ENCODE measurements around the gene TNFAIP1. TPM values are rescaled to one million over a fixed set of nuclear protein-coding genes. Genes with fewer than 3 reads are reported as not detected.

Gene TNFAIP1
- total RNA-seq, 1 donor from 2014 or later, result 61.3 TPM

DNA sequence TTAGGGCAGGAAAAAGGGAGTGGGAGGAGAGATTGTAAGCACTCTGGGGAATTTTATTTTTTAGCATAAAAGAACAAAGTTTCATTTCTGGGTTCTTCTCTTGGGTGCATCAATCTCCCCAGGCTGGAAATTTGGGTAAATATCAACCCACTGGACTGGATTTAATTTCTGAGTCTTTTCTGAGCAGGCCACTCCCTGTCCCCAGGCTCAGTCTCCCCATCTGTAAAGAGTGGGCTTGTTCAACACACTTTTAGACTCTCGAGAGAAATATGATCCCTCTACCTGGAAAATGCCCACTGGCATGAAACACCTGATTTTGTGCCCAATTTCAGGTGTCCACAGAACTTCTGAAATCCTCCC lies 35.2 kb downstream of the TNFAIP1 start:
- DNase-seq (ENCODE audit: low spot score), result no peak

DNA sequence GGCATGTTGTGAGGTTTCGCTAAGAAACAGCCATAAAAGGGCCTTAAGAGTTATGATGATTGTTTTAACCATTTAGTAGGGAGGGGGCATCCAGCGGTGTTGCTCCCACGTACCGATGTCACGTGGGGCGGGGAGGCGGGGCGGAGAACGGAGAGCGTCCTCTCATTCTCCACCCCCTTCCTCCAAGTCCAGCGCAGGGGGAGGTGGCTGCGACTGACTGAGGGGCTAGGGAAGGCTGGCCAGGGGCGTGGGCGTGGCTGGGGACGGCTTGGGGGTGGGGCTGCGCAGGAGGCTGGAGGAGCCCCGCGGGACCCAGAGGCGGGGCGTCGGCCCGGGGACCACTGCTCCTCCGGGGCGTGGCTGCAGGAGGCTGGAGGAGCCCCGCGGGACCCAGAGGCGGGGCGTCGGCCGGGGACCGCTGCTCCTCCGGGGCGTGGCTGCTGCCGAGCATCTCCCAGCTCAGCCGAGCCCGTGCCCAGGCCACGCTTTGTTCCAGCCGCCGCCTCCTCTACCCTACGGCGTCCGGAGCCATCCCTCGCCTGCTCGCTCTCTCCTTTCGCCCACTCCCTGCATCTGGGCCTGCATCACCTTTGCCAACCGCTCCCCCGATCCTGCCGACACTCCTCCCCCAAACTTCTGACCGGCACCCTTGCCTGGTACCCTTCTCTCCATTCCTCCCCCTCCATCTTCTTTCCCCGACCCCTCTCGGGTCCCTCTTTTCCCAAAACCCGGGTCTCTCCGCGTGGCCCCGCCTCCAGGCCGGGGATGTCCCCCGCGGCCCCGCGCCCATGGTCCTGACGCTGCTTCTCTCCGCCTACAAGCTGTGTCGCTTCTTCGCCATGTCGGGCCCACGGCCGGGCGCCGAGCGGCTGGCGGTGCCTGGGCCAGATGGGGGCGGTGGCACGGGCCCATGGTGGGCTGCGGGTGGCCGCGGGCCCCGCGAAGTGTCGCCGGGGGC lies 36.0 kb downstream of the TNFAIP1 start, which contains the start of gene SARM1:
Gene SARM1, plus strand, starts transcription at position 450 of the 958 bp plus-strand sequence. Its CDS starts 339 bp downstream, at position 789.
- DNase-seq (ENCODE audit: low spot score), result no peak

DNA sequence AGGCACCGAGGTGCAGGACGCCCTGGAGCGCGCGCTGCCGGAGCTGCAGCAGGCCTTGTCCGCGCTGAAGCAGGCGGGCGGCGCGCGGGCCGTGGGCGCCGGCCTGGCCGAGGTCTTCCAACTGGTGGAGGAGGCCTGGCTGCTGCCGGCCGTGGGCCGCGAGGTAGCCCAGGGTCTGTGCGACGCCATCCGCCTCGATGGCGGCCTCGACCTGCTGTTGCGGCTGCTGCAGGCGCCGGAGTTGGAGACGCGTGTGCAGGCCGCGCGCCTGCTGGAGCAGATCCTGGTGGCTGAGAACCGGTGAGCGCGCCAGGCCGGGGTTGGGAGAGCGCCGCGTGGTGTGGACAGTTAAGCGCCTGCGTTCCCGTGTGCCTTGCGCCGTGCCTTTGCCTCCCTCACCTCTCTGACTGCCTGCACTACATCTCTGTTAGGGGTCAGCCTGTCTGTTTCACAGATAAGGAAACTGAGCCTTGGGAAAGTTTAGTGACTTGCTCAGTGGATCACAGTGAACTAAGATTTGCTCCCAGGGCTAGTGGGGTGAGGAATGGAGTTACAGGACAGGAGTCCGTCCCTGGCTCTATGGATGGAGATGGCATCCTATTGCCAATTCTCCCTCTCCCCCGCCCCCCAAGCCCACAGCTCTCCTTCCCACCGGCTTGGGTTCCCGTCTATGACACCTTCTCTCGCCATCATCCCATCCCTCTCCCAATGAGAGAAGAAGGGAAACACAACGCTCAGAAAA lies 36.8 kb downstream of the TNFAIP1 start:
- no peak for DNase-seq (ENCODE audit: low spot score)

DNA sequence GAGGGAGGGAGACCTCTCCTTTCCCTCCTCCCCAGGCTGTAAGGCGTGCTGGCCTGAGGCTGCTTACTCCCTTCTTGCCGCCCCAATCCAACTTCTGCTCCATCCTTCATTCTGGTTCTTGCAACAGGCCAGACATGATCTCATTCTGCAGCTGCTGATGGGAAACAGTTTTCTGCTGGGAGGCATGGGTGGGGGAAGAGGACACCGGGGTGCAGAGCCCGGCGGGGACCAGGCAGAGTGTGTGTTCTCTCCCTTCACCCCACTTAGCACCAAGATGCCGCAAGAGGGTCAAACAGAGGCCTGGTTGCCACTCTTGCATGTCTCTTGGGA lies 37.3 kb downstream of the TNFAIP1 start:
- DNase-seq (ENCODE audit: low spot score), result no peak

DNA sequence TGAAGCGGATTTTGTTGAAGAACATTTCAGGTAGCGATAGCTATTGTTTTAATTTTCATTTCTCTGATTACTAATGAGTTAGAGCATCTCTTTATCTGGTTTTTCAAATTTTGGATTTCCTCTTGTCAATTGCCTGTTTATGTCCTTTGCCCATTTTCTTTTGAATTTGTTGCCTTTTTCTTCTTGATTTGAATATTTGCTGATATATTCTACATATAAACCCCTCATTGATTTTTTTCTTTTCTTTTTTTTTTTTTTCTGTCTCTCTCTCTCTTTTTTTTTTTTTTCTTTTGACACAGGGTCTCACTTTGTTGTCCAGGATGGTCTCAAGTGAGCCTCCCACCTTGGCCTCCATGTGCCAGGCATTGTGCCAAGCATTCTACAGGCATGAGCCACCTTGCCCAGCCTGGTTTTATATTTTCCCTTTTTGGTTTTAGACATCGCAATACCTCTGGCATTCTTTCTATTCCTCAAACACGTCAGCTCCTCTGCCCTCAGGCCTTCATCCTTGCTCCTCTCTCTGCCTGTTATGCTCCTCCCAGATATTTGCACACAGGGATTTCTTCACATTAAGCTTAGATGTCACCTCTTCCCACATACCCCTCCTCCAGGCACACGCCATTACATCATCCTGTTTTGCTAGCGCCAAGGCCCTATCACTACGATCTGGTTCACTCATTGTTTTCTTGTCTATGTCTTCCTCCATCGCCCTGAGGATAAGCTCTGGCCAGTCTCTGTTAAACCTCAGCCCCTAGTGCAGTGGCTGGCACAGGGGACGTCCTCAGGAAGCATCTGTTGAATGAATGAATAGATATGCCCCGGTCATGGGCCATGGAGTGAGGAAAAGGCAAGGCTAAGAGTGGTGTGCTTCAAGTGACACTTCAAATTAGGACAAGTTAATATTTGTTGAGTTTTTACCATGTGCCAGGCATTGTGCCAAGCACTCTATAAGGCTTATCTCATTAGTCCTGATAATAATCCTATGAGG lies 44.5 kb downstream of the TNFAIP1 start:
- no peak for DNase-seq (ENCODE audit: low spot score)

DNA sequence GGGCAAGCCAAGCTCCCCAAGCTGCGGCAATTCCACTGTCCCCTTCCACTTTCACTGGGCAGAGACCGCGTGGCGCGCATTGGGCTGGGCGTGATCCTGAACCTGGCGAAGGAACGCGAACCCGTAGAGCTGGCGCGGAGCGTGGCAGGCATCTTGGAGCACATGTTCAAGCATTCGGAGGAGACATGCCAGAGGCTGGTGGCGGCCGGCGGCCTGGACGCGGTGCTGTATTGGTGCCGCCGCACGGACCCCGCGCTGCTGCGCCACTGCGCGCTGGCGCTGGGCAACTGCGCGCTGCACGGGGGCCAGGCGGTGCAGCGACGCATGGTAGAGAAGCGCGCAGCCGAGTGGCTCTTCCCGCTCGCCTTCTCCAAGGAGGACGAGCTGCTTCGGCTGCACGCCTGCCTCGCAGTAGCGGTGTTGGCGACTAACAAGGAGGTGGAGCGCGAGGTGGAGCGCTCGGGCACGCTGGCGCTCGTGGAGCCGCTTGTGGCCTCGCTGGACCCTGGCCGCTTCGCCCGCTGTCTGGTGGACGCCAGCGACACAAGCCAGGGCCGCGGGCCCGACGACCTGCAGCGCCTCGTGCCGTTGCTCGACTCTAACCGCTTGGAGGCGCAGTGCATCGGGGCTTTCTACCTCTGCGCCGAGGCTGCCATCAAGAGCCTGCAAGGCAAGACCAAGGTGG lies 45.7 kb downstream of the TNFAIP1 start:
- DNase-seq (ENCODE audit: low spot score), result no peak

DNA sequence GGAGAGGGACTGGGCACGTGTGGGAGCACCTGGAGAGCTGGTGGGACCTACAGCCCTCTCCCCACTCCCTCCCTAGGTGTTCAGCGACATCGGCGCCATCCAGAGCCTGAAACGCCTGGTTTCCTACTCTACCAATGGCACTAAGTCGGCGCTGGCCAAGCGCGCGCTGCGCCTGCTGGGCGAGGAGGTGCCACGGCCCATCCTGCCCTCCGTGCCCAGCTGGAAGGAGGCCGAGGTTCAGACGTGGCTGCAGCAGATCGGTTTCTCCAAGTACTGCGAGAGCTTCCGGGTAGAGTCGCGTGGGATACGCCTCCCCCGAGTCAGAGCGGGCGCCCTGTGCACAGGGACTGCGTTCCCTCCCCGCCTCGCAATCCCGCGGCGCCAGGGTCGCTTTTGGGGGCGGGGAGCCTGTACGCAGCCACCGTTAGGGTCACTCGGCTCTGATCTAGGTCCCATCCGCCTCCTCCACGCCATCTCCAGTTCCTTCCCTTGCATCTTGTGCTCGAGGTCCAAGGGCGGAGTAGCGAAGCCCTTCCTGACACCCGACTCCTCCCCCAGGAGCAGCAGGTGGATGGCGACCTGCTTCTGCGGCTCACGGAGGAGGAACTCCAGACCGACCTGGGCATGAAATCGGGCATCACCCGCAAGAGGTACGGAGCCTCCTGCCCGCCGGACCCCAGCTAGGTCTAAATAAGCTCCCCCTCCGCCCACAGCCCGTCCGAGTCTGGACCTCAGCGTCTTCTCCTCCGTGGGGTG lies 48.9 kb downstream of the TNFAIP1 start:
- DNase-seq (ENCODE audit: low spot score), result no peak

DNA sequence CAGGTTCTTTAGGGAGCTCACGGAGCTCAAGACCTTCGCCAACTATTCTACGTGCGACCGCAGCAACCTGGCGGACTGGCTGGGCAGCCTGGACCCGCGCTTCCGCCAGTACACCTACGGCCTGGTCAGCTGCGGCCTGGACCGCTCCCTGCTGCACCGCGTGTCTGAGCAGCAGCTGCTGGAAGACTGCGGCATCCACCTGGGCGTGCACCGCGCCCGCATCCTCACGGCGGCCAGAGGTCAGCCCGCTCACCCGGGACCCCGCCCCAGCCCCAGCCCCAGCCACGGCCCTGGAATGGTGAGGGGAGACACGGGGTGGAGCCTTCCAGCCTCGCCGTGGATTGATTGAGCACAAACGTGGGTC lies 49.5 kb downstream of the TNFAIP1 start:
- DNase-seq (ENCODE audit: low spot score), result no peak

DNA sequence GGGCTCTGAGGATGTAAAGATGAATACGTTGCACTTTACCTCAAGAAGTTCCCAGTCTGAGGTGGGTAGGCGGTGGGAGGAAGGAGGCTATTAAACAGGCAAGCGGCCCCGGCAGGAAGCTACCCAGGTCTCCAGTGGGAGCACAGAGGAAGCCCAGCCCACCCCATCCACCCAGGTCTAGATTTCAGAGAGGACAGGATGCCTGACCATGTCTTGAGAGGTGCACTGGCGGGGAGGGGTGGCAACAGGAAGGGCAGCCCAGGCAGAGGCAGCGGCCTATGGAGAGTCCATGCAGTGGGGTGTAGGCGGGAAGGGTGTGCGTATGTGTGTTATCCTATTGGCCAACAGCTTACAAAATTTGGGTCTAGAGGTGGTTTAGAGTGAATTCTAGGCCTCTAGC lies 49.8 kb downstream of the TNFAIP1 start:
- DNase-seq (ENCODE audit: low spot score), result no peak

DNA sequence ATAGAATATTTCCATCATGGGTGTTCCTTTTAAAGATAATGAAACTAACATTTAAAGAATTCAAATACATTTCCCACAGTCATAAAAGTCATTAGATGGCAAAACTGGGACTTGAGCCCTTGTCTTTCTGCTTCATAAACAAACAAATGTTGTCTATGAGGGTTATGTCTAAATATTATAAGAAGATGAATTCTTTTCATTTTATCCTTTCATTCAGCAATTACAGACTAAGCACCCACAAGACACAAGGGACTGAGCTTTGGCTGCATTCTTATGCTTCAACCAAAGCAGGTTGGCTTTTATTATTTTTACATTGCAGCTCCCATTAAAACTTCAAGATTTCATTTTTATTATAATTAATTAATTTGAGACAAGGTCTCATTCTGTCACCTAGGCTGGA lies 50.8 kb downstream of the TNFAIP1 start:
- no peak for DNase-seq (ENCODE audit: low spot score)

DNA sequence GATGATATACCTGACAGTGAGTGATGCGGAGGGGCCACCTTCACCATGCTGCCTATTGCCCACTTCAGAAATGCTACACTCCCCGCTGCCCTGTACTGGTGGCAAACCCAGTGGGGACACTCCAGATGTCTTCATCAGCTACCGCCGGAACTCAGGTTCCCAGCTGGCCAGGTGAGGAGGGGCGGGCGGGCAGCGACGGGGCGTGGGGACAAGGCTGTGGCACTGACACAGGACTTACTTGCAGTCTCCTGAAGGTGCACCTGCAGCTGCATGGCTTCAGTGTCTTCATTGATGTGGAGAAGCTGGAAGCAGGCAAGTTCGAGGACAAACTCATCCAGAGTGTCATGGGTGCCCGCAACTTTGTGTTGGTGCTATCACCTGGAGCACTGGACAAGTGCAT lies 52.5 kb downstream of the TNFAIP1 start:
- DNase-seq (ENCODE audit: low spot score), result peak; percentile 45

DNA sequence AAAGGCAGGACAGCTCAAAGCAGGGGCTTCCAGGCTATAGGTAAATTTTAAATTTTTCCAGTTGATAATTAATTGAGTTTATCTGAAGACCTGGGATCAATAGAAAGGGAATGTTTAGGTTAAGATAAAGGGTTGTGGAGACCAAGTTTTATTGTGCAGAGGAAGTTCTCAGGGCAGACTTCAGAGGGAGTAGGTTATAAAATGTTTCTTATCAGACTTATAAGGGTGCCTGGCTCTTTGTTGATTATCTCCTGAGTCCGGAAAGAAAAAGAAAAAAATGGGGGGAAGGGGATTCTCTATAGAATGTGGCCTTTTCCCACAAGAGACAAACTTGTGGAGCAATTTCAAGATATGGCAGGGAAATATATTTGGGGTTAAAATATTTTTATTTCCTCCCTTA lies 54.6 kb downstream of the TNFAIP1 start:
- no peak for DNase-seq (ENCODE audit: low spot score)

DNA sequence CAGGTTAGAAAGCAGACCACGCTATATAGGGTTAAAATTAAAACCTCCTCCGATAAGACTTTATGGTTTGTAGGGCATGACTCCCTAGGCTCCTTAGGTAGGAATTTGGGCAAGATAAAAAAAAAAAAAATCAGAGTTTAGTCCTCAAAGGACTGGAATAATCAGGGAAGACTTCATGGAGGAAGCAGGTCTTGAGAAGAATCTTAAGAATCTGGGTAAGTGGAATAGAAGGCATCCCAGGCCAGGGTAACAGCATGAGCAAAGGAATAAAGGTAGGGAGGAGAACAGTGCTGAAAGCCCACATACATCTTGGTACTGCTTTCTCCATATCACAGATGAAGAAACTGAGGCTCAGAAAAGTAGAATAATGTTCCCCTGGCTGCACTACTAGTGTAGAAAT lies 55.0 kb downstream of the TNFAIP1 start:
- DNase-seq (ENCODE audit: low spot score), result no peak

DNA sequence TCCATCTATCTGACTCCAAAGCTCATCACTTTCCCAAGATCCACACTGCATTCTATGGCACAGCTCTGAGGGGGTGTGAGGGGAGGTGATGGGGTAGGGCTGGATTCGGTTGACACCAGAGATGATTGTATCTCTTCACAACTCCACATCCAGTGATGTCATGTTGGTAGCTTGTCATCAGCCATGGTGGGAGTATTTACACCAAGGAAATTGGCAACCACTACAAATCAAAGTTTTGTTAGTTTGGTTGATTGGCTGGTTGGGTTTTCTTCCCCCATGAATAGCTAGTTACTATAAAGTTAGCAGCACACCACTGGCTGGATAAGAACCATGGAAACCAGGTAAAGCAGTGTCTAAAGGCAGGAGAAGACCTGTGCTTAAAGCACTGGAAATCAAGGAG lies 55.4 kb downstream of the TNFAIP1 start:
- DNase-seq (ENCODE audit: low spot score), result no peak

DNA sequence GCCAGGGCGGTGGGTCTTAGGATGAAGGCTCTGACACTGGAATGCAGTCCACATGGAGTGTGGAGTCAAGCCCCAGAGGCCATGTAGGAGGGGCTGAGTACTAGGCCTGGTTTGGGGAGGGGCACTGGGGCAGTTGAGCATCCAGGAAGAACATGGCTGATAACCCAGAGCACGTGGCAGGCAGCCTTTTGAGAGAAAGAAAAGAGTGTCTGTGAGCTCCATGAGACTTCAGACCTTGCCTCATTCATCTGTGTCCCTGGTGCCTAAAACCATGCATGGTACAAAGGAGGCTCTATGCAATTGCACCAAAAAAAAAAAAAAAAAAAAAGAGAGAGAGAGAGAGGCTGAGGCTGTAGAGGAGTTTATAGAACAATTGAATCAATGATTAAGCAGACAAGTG lies 55.8 kb downstream of the TNFAIP1 start:
- peak; percentile 53 for DNase-seq (ENCODE audit: low spot score)

DNA sequence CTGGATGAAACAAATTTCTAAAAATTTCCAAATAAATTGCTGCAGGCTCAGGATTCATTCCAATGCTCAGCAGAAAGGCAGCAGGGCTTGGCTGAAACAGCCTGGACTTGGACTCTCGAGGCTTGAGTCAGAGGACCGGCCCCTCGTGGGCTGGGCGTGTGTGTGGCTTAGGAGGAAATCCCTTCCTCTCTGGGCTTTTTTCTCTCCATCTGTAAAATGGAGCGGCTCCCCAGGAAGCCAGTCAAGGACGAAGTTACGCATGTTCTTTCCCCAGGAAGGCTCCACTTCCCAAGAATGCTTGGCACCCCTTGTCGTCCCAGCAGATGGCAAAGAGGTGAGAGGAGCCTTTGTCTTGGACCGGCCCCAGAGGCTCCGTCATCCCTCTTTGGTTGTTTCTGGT lies 56.9 kb downstream of the TNFAIP1 start:
- DNase-seq (ENCODE audit: low spot score), result peak; percentile 87

DNA sequence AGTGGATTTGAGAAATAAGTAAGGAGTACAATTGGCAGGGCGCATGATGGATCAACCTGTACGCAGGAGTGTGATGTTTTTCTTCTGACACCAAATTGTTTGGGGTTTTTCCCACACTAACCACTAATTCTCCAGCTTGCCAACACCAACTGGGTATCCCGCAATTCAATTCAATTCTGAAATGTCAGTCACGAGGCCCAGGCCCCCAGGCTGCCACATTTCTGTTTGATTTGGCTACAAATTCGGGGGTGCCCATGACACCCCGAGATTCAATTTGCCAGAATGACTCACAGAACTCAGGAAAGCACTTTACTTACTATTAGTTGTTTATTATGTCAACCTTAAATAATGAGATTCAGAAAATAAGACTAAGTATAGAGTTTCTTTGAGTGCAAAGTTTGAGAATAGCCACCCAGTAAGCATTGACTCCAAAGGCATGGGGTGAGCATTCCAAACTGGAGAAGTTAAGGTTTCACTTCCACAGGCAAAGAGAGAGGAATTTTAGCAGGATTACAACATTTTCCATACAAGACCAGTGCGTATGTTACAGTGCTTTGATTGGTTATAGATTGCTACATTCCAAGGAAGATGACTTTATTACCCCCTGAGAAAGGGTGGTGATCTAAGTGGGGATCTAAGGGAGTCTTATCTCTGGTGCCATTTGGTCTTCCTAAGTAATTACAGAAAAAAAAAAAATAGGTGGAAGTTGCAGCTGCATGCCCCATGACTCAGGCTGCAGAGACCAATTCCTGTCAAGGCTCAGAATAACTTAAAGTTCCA lies 59.0 kb downstream of the TNFAIP1 start:
- DNase-seq (ENCODE audit: low spot score), result no peak

DNA sequence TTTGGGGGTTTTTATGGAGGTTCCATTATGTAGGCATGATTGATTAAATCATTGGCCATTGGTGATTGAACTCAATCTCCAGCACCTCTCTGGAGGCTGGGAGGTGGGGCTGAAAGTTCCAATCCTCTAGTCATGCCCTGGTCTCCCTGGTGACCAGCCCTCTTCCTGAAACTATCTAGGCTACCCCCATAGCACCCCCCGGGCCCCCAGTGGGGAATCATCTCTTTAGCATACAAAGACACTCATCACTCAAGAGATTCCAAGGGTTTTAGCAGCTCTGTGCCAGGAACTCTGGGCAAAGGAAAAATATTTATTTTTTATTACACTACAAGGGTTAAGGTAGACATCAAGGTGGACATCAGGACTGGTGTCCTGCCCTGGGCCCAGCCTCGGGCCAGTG lies 59.9 kb downstream of the TNFAIP1 start:
- DNase-seq (ENCODE audit: low spot score), result no peak

DNA sequence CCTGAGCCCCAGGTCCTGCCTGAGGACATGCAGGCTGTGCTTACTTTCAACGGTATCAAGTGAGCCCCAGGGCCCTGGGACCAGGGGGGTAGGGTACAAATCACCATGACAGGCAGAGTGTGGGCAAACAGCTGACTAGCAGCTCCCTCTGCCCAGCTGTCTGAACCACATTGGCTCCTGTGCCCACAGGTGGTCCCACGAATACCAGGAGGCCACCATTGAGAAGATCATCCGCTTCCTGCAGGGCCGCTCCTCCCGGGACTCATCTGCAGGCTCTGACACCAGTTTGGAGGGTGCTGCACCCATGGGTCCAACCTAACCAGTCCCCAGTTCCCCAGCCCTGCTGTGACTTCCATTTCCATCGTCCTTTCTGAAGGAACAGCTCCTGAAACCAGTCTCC lies 60.4 kb downstream of the TNFAIP1 start:
- no peak for DNase-seq (ENCODE audit: low spot score)

All from mesenteric fat pad (tissue), 1 donor.